ENCODE measurements around the gene RBMS3.

The RBMS3 gene

DNA sequence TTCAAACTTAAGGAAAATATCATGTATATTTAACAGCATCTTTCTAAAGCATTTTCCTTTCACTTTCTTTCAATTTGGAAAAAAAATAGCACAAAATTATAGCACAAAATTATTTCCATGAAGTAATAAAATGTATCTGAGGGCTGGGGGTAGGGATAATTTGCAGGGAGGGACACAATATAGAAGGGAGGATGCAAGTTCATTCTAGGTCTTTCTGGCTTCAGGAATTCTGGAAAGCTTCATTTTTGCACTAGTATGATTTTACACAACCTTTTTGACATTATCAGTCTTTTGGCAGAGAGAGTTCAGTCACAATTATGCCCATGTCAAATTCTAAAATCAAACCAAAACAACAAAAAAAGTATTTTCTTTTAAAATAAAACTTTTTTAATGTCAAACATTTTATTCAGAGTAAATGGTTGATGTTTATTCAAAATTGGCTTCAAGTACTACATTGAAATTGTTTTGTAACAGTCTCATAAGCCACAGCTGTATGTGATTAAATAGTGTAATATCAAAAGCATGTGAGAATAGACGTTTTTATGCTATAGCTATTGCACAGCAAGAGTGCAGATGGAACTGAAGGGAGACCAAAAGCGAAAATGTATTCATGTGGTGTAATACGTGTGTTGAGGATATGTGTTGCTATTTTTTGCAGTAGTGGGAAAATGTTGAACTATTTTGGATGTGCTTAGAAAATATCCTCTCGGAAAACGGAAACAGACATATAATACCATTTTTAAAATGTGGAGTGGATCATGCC is 5.8 kb downstream of the RBMS3 start:
- peak overlapping the region; percentile 64 for H3K4me3 ChIP-seq (ENCODE audit: low read depth, low read length)
- H3K4me1 ChIP-seq (ENCODE audit: control insufficient read depth, insufficient read depth, low read length, unreplicated experiment), result peaks cover 41% of the 10 kb centered on the region
- H3K27me3 ChIP-seq (ENCODE audit: insufficient read depth, low read length), result no peaks in the 10 kb centered on the region
- H3K27ac ChIP-seq (ENCODE audit: low read depth, low read length), result peak overlapping the region; percentile 48
- peaks cover 94% of the 10 kb centered on the region for H3K79me2 ChIP-seq (ENCODE audit: control insufficient read depth, insufficient read depth, low read length, unreplicated experiment)
- peak overlapping the region; percentile 24 for H2AFZ ChIP-seq (ENCODE audit: low read length, unreplicated experiment)
- no peaks in the 10 kb centered on the region for H3K36me3 ChIP-seq (ENCODE audit: insufficient read depth, low read length)

DNA sequence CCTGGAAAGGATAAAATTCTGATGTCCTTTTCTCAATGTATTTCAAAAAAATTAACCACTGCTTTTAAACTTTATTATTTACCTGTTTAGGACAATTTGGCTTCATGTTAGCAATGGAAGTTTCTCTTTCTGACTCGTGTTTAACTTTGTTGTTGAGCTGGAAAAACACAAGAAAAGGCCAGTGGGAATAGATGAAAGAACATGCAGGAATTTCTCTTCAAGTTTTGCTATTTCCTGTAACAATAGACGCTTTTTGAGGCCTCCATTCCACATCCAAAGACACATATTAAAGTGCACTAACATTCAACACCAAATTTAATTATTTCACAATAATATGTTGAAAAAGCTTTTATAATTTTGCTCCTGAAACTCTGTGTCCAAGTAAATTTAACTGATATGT is 9.7 kb downstream of the RBMS3 start:
- peaks cover 81% of the 10 kb centered on the region for H3K79me2 ChIP-seq (ENCODE audit: control insufficient read depth, insufficient read depth, low read length, unreplicated experiment)
- H2AFZ ChIP-seq (ENCODE audit: low read length, unreplicated experiment), result no peak overlapping the region
- H3K4me3 ChIP-seq (ENCODE audit: low read depth, low read length), result peak overlapping the region; percentile 52
- H3K27ac ChIP-seq (ENCODE audit: low read depth, low read length), result no peak overlapping the region
- H3K27me3 ChIP-seq (ENCODE audit: insufficient read depth, low read length), result no peaks in the 10 kb centered on the region
- H3K36me3 ChIP-seq (ENCODE audit: insufficient read depth, low read length), result no peaks in the 10 kb centered on the region
- H3K4me1 ChIP-seq (ENCODE audit: control insufficient read depth, insufficient read depth, low read length, unreplicated experiment), result peaks cover 50% of the 10 kb centered on the region

DNA sequence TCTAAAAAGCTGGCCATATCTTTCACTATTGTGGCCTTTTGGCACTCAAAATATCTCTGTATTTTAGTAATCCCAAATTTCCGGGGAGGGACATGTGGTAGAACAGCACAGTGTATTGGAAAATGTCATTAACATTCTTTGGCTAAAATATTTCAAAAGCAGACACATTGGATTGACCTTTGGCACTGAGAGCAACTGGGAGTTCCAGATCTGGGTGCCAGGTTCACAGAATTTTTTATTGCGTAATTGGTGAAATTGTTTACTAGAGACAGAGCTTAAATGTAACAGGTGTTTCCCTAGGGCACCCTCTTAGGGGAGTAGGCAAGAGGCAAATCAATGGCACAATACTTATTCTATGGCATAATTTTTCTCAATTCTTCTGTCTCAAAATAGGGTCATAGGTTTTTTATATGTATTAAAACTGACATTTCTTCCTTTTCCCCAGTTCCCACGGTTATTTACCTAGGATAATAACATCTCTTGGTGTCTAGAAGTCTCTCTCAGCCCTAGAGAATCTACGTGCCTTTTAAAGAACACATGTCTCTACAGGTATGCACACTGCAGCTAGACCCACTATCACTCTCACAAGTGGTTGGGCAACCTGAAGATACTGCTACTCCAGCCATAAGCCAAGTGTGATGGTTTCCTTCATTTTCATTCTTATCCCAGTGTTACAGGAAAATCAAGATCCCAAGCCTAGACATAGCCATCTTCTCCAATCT is 10.6 kb downstream of the RBMS3 start:
- H2AFZ ChIP-seq (ENCODE audit: low read length, unreplicated experiment), result no peak overlapping the region
- H3K27ac ChIP-seq (ENCODE audit: low read depth, low read length), result peak overlapping the region; percentile 11; the same call in 1 of the 2 replicates
- no peaks in the 10 kb centered on the region for H3K27me3 ChIP-seq (ENCODE audit: insufficient read depth, low read length)
- H3K4me1 ChIP-seq (ENCODE audit: control insufficient read depth, insufficient read depth, low read length, unreplicated experiment), result peaks cover 50% of the 10 kb centered on the region
- peaks cover 78% of the 10 kb centered on the region for H3K79me2 ChIP-seq (ENCODE audit: control insufficient read depth, insufficient read depth, low read length, unreplicated experiment)
- H3K36me3 ChIP-seq (ENCODE audit: insufficient read depth, low read length), result no peaks in the 10 kb centered on the region
- no peak overlapping the region for H3K4me3 ChIP-seq (ENCODE audit: low read depth, low read length)

DNA sequence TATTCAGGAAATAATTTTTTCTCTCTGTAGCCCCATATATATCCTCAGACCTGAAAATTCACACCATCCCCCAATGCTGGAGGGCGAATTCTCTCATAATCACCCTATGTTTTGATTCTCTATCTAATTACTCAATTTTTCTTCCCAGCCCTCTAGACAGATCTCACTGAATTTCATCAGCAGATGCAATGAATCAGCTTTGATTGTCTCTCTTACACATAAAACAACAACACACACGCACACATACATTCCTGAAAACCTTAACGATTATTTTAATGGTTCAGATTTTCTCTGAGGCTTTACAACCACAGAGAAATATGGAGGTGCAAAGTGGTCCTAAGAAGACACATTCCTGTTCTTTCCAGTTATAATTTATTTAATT is 11.1 kb downstream of the RBMS3 start:
- Histone ChIP-seq H3K4me1 (ENCODE audit: control insufficient read depth, insufficient read depth, low read length, unreplicated experiment) (peaks cover 50% of the 10 kb centered on the region), H3K36me3 (ENCODE audit: insufficient read depth, low read length) (no peaks in the 10 kb centered on the region), H3K79me2 (ENCODE audit: control insufficient read depth, insufficient read depth, low read length, unreplicated experiment) (peaks cover 73% of the 10 kb centered on the region), H3K27me3 (ENCODE audit: insufficient read depth, low read length) (no peaks in the 10 kb centered on the region), H2AFZ (ENCODE audit: low read length, unreplicated experiment) (no peak overlapping the region), H3K27ac (ENCODE audit: low read depth, low read length) (peak overlapping the region; percentile 11; the same call in 1 of the 2 replicates), H3K4me3 (ENCODE audit: low read depth, low read length) (no peak overlapping the region)

DNA sequence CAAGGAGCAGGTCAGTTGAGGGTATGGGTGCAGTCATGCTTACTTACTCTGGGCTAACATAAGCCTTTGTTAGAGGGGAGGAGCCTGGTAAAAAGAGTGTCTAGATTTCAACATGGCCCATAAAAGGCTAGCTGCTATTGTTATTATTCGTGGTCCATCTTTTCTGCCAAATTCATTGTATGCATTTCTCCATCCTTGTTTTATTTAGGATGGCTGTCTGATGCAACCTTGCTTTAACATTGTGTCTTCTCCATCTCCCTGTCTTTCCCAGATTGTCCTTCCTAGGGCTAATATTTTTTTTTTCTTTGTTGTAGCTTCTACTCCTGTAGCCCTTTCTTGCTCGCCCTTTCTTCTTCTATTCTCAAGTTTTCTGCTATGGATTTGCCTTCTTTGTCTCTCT is 12.6 kb downstream of the RBMS3 start:
- Histone ChIP-seq H3K4me3 (ENCODE audit: low read depth, low read length) (no peak overlapping the region), H2AFZ (ENCODE audit: low read length, unreplicated experiment) (no peak overlapping the region), H3K36me3 (ENCODE audit: insufficient read depth, low read length) (no peaks in the 10 kb centered on the region), H3K4me1 (ENCODE audit: control insufficient read depth, insufficient read depth, low read length, unreplicated experiment) (peaks cover 41% of the 10 kb centered on the region), H3K27ac (ENCODE audit: low read depth, low read length) (no peak overlapping the region), H3K79me2 (ENCODE audit: control insufficient read depth, insufficient read depth, low read length, unreplicated experiment) (peaks cover 71% of the 10 kb centered on the region), H3K27me3 (ENCODE audit: insufficient read depth, low read length) (no peaks in the 10 kb centered on the region)

DNA sequence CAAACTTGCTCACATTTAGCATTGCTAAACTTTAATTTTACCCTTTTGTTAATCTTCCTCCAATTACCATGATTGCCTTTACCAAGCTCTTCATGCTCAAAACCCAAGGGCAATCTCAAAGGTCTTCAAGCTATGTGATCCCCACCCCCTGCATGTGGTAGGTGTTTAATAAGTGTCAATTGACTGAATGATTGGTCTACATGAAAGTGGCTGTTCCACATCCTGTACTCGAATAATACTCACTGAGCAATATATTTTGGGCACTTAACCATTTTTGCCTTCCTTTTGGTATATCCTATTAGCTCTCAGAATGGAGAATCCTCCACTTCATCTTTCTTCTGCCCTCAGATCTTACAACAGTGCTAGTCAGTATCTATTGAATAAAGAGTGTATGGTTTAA is 17.1 kb downstream of the RBMS3 start:
- Histone ChIP-seq H3K4me1 (ENCODE audit: control insufficient read depth, insufficient read depth, low read length, unreplicated experiment) (peaks cover 4% of the 10 kb centered on the region), H3K27ac (ENCODE audit: low read depth, low read length) (no peak overlapping the region), H3K79me2 (ENCODE audit: control insufficient read depth, insufficient read depth, low read length, unreplicated experiment) (peaks cover 53% of the 10 kb centered on the region)

DNA sequence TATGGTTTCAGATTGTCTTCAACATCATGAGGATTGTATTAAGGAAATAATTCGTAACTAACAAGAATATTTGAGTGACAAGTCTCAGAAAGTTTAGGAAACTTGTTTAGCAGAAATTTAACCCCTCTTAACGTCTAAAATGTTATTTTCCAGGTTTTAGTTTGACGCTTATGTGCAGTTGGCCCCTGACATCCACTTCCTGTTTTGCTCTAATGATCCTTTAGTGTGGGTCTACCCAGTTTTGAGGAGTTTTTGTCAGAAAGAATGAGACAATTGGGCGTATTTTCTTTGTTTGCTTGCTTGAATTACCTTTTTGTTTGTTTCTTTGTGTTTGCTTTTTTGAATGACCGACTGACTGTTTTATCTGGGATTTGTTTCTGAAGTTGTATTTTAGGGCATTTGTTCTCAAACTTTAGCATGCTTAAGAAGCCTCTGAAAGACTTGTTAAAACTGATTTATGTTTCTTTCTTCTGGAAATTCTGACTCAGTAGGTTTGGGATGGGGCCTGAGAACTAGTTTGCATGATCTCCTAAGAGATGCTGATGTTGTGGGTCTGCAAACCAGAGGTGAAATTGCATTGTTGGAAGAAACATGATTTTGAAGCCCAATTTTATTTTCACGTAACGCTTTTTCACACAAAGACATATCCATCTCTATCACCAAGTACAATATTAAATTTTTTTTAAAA is 20.6 kb downstream of the RBMS3 start:
- Histone ChIP-seq H3K36me3 (ENCODE audit: insufficient read depth, low read length) (peaks cover 9% of the 10 kb centered on the region; the same call in 1 of the 2 replicates), H3K79me2 (ENCODE audit: control insufficient read depth, insufficient read depth, low read length, unreplicated experiment) (peaks cover 47% of the 10 kb centered on the region), H2AFZ (ENCODE audit: low read length, unreplicated experiment) (no peak overlapping the region), H3K27ac (ENCODE audit: low read depth, low read length) (no peak overlapping the region), H3K27me3 (ENCODE audit: insufficient read depth, low read length) (no peaks in the 10 kb centered on the region), H3K4me1 (ENCODE audit: control insufficient read depth, insufficient read depth, low read length, unreplicated experiment) (no peaks in the 10 kb centered on the region), H3K4me3 (ENCODE audit: low read depth, low read length) (no peak overlapping the region)

More for the DNA sequence above, 17.1 kb downstream of the RBMS3 start:
- H3K27me3 ChIP-seq (ENCODE audit: insufficient read depth, low read length), result no peaks in the 10 kb centered on the region
- H3K36me3 ChIP-seq (ENCODE audit: insufficient read depth, low read length), result no peaks in the 10 kb centered on the region
- no peak overlapping the region for H2AFZ ChIP-seq (ENCODE audit: low read length, unreplicated experiment)
- no peak overlapping the region for H3K4me3 ChIP-seq (ENCODE audit: low read depth, low read length)

DNA sequence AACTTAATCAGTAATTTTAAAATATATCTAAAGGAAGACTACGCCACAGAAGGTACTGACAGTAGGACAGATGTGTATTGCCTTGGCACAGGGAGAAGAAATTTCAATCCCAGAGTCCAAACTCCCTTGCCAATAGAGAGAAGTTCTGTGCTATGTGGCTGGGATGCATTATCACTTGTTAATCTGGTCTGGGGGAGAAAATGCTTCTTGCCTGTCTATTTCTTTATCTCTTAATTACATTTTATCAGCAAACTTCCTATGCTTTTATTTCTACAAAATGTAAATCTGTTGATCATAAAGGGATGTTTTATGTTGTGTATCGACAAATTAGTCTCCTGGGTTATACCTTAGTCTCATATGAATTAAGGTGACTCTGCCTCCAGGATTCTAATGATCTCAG is 21.7 kb downstream of the RBMS3 start:
- H3K4me1 ChIP-seq (ENCODE audit: control insufficient read depth, insufficient read depth, low read length, unreplicated experiment), result no peaks in the 10 kb centered on the region

DNA sequence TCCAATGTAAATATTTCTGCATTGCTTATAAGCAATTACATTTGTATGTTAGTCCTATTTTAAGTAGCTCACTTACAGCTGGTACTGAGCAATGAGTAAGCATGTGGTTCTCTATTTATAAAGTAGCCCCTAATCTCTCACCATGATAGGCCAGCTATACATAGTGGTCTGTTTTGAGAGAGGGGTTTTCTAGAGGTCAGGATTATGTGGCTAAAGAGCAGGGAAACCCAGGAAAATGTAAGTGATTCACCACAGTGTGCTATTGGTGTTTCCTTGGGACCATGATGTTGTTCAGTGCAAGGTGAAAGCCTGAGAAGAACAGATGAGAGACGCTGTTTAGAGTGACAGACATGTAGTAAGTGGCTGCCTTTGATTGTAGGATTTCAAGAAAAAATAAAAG is 26.4 kb downstream of the RBMS3 start:
- Histone ChIP-seq H3K4me1 (ENCODE audit: control insufficient read depth, insufficient read depth, low read length, unreplicated experiment) (peaks cover 6% of the 10 kb centered on the region), H3K4me3 (ENCODE audit: low read depth, low read length) (no peak overlapping the region), H3K27ac (ENCODE audit: low read depth, low read length) (no peak overlapping the region), H3K36me3 (ENCODE audit: insufficient read depth, low read length) (peaks cover 9% of the 10 kb centered on the region; the same call in 1 of the 2 replicates), H3K79me2 (ENCODE audit: control insufficient read depth, insufficient read depth, low read length, unreplicated experiment) (peaks cover 44% of the 10 kb centered on the region), H2AFZ (ENCODE audit: low read length, unreplicated experiment) (no peak overlapping the region), H3K27me3 (ENCODE audit: insufficient read depth, low read length) (no peaks in the 10 kb centered on the region)

More for the DNA sequence above, 21.7 kb downstream of the RBMS3 start:
- H2AFZ ChIP-seq (ENCODE audit: low read length, unreplicated experiment), result no peak overlapping the region
- H3K79me2 ChIP-seq (ENCODE audit: control insufficient read depth, insufficient read depth, low read length, unreplicated experiment), result peaks cover 43% of the 10 kb centered on the region
- H3K27me3 ChIP-seq (ENCODE audit: insufficient read depth, low read length), result no peaks in the 10 kb centered on the region
- peaks cover 9% of the 10 kb centered on the region; the same call in 1 of the 2 replicates for H3K36me3 ChIP-seq (ENCODE audit: insufficient read depth, low read length)
- no peak overlapping the region for H3K4me3 ChIP-seq (ENCODE audit: low read depth, low read length)
- no peak overlapping the region for H3K27ac ChIP-seq (ENCODE audit: low read depth, low read length)

DNA sequence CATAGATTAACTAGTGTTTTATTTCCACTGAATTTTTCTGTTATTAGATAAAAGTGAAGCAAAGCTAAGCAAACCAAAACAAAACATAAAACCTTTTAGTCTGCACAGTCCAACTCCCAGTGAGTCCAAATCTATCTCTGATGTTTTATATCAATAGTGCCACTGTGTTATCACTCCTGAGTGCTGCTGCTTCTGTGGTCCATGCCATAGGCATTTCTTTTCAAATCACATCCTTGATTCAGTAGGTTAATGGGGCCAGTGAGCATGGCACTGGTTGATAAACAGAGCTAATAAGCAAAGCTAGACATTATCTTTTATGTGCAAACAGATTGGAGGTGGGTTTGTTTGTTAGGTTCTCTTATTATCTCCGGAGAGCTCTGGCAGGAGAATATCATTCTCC is 30.0 kb downstream of the RBMS3 start:
- Histone ChIP-seq H3K4me1 (ENCODE audit: control insufficient read depth, insufficient read depth, low read length, unreplicated experiment) (peaks cover 22% of the 10 kb centered on the region), H3K27ac (ENCODE audit: low read depth, low read length) (no peak overlapping the region), H3K79me2 (ENCODE audit: control insufficient read depth, insufficient read depth, low read length, unreplicated experiment) (peaks cover 63% of the 10 kb centered on the region), H3K36me3 (ENCODE audit: insufficient read depth, low read length) (0 out of 2 replicates have a peak, but pooled peaks cover 2% of the 10 kb centered on the region), H3K27me3 (ENCODE audit: insufficient read depth, low read length) (no peaks in the 10 kb centered on the region), H3K4me3 (ENCODE audit: low read depth, low read length) (no peak overlapping the region), H2AFZ (ENCODE audit: low read length, unreplicated experiment) (no peak overlapping the region)
